Spleen (tissue), 7 donors: ENCODE results near the gene PARVA.

Experiments used
- POLR2A ChIP-seq, 3 donors: fragments of 450-650 bp; IDR thresholded peaks; one replicate each; pipeline ENCODE4 v1.5.1; 2017; ENCODE audit warnings: antibody characterized with exemption in 3 of 3, mild to moderate bottlenecking in 1 of 3
- POLR2AphosphoS5 ChIP-seq, 3 donors: sonication (generic); formaldehyde crosslinking; IDR thresholded peaks; one replicate each; pipeline ENCODE4 v1.5.1; 2017; ENCODE audit warnings: antibody characterized with exemption in 3 of 3
- TF ChIP-seq, protein P1 (sequence below), 11 experiments: fragments of 200-600 bp in 7 of 11; fragments of 450-650 bp in 4 of 11; sonication (generic) in 4 of 11; IDR thresholded peaks in 8 of 11; conservative IDR thresholded peaks in 3 of 11; 1 replicate in 7 of 11; 2 replicates in 4 of 11; pipeline versions ENCODE4 v1.4.0 to v1.8.0; 2016 to 2021; ENCODE audit warnings: antibody characterized with exemption in 11 of 11, inconsistent platforms in 4 of 11, mild to moderate bottlenecking in 1 of 11
- donor health status: DM: no; HTN: no; CAD: no; lungs with moderate emphysema.
- donor health status: DM: no; HTN: no; CAD: no.
- donor health status: DM: no; HTN: no; CAD: no.

GRCh38 chr11:12528487-12528886, 151.1 kb downstream of the PARVA start:
- TF ChIP-seq, protein P1, sequence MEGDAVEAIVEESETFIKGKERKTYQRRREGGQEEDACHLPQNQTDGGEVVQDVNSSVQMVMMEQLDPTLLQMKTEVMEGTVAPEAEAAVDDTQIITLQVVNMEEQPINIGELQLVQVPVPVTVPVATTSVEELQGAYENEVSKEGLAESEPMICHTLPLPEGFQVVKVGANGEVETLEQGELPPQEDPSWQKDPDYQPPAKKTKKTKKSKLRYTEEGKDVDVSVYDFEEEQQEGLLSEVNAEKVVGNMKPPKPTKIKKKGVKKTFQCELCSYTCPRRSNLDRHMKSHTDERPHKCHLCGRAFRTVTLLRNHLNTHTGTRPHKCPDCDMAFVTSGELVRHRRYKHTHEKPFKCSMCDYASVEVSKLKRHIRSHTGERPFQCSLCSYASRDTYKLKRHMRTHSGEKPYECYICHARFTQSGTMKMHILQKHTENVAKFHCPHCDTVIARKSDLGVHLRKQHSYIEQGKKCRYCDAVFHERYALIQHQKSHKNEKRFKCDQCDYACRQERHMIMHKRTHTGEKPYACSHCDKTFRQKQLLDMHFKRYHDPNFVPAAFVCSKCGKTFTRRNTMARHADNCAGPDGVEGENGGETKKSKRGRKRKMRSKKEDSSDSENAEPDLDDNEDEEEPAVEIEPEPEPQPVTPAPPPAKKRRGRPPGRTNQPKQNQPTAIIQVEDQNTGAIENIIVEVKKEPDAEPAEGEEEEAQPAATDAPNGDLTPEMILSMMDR (IDR thresholded peaks at IDR 0.05 in 8 of 11, conservative IDR thresholded peaks at IDR 0.05 in 3 of 11): no peak
- TF ChIP-seq POLR2AphosphoS5 (IDR thresholded peaks at IDR 0.05): no peak
- TF ChIP-seq POLR2A (IDR thresholded peaks at IDR 0.05): no peak
